NB4 (cell line): Measurements from ENCODE around the gene ARCN1.
A peak's percentile ranks its signal among the peaks of the same experiment; 100 is the strongest.
"Not testable (repeated sequence)": the region's sequence is repeated elsewhere in the genome, so short reads cannot be mapped to it uniquely, and the experiment has no call there.

Experiments used
- DNase-seq: peaks from one replicate; pipeline ENCODE4 v3.0.0; 2010; ENCODE audit warnings: low read depth
- H3K4me3 ChIP-seq: one replicate; pipeline ENCODE4 v1.5.1; 2011; ENCODE audit warnings: mild to moderate bottlenecking, low read depth, low read length, moderate library complexity
- CTCF ChIP-seq: IDR thresholded peaks from one replicate; pipeline ENCODE4 v1.5.1; 2012; ENCODE audit warnings: low read depth, low read length
- MYC ChIP-seq: IDR thresholded peaks from 2 replicates; pipeline ENCODE4 v1.6.1; 2011; ENCODE audit warnings: low read depth, low read length
- POLR2A ChIP-seq: IDR thresholded peaks from 2 replicates; pipeline ENCODE4 v1.6.1; 2011; ENCODE audit warnings: mild to moderate bottlenecking; ENCODE audit not compliant: insufficient read length; ENCODE audit errors: extremely low read depth
- TF ChIP-seq, protein P1 (sequence below): IDR thresholded peaks from 2 replicates; pipeline ENCODE4 v1.6.1; 2011; ENCODE audit warnings: low read depth, low read length

ARCN1 gene

GRCh38 chr11:118596224-118597146, 24.3 kb downstream of the ARCN1 start:
- TF ChIP-seq POLR2A (no peak), MYC (no peak), CTCF (no peak)
- TF ChIP-seq, protein P1, sequence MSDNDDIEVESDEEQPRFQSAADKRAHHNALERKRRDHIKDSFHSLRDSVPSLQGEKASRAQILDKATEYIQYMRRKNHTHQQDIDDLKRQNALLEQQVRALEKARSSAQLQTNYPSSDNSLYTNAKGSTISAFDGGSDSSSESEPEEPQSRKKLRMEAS = no peak
- DNase-seq = peak; percentile 74
- no peak overlapping the region for H3K4me3 ChIP-seq

DNA sequence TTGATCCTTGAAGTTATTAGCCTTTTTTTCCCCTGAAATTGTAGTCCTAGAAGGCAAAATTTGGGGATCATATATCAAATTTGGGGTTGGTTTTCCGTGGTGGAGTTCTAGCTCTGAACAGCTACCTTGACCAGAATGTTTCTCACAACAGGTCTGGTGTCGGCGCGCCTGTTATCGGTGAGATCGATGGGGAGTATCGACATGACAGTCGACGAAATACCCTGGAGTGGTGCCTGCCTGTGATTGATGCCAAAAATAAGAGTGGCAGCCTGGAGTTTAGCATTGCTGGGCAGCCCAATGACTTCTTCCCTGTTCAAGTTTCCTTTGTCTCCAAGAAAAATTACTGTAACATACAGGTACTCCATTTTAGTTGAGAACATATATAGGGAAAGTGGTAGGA, 25.3 kb downstream of the ARCN1 start:
- DNase-seq = no peak
- TF ChIP-seq CTCF (no peak), POLR2A (no peak), MYC (no peak)
- TF ChIP-seq, protein P1 = no peak
- H3K4me3 ChIP-seq = no peak overlapping the region

DNA sequence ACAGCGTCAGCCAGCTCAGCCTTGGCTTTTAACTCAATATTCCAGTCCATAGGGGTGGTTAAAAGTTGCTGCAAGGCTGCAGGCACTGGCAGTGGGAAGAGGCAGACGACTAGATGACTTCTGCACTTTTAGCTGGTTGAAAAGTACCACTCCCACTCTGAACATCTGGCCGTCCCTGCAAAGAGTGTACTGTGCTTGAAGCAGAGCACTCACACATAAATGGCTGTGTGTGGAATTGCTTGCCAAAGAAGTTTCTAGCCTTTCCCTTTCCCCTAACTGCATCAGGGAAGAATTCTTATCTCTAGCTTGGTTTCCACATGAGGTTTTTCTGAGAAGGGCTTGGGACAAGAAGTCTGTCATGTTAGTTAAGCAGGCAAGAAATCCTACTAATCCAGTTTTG, 30.1 kb downstream of the ARCN1 start:
- TF ChIP-seq CTCF (no peak), POLR2A (no peak), MYC (no peak)
- TF ChIP-seq, protein P1 = no peak
- no peak for DNase-seq
- H3K4me3 ChIP-seq = no peak overlapping the region

DNA sequence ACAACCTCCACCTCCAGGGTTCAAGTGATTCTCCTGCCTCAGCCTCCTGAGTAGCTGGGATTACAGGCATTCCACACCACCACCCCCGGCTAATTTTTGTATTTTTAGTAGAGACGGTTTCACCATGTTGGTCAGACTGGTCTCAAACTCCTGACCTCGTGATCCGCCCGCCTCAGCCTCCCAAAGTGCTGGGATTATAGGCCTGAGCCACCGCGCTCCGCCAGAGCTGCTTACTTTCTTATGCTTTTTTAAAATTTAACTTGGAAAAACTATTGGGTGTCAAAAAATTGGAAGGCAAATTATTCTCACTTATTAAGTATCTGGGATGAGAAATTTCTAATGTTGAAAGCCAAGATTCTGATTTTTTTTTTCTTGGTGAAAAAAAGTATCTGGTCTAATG, 31.5 kb downstream of the ARCN1 start:
- not testable (repeated sequence) for H3K4me3 ChIP-seq, DNase-seq

- no peak for DNase-seq
- no peak overlapping the region for H3K4me3 ChIP-seq
- TF ChIP-seq, protein P1 = no peak
- TF ChIP-seq MYC (no peak), POLR2A (no peak), CTCF (no peak)
These were observed 32.4 kb downstream of the ARCN1 start for GRCh38 chr11:118604566-118604965.

- no peak overlapping the region for H3K4me3 ChIP-seq
- no peak for TF ChIP-seq MYC
- TF ChIP-seq POLR2A = no peak
- TF ChIP-seq, protein P1 = peak; percentile 43; the same call in 1 of the 2 replicates
- no peak for TF ChIP-seq CTCF
- peak; percentile 93 for DNase-seq
These were observed 33.1 kb downstream of the ARCN1 start for GRCh38 chr11:118605116-118605867.
